Neuronal stem cell (in vitro differentiated cells): ENCODE measurements around the gene PRR16.

Source experiments
- DNase-seq: peaks from one replicate; pipeline ENCODE4 v3.0.0-alpha.2; 2013; ENCODE audit warnings: low spot score
- H2AFZ ChIP-seq: one replicate; pipeline ENCODE4 v1.6.1; 2013; ENCODE audit warnings: mild to moderate bottlenecking, low read length, inconsistent platforms
- H2AK5ac ChIP-seq: 2 replicates; pipeline ENCODE4 v1.6.1; 2013; ENCODE audit warnings: low read depth, mild to moderate bottlenecking, inconsistent platforms, low read length, moderate library complexity, mixed read lengths
- H2BK120ac ChIP-seq: 2 replicates; pipeline ENCODE4 v1.6.1; 2013; ENCODE audit warnings: low read depth, mild to moderate bottlenecking, inconsistent platforms, low read length, moderate library complexity, mixed read lengths
- H2BK12ac ChIP-seq: one replicate; pipeline ENCODE4 v1.6.1; 2013; ENCODE audit warnings: low read length, inconsistent platforms
- H2BK15ac ChIP-seq: 2 replicates; pipeline ENCODE4 v1.6.1; 2013; ENCODE audit warnings: mild to moderate bottlenecking, low read length, inconsistent platforms, mixed read lengths
- H2BK5ac ChIP-seq: one replicate; pipeline ENCODE4 v1.6.1; 2013; ENCODE audit warnings: inconsistent platforms, mild to moderate bottlenecking, low read length, moderate library complexity
- H3K14ac ChIP-seq: one replicate; pipeline ENCODE4 v1.6.1; 2013; ENCODE audit warnings: low read length, inconsistent platforms
- H3K18ac ChIP-seq: 2 replicates; pipeline ENCODE4 v1.6.1; 2013; ENCODE audit warnings: low read length, inconsistent platforms
- H3K23ac ChIP-seq: 2 replicates; pipeline ENCODE4 v1.6.1; 2013; ENCODE audit warnings: low read depth, mild to moderate bottlenecking, mixed read lengths, low read length, inconsistent platforms; ENCODE audit not compliant: poor library complexity
- H3K27ac ChIP-seq: replicated peaks from 3 replicates; pipeline ENCODE4 v1.5.1; 2013; ENCODE audit warnings: low read length, inconsistent platforms
- H3K27me3 ChIP-seq, 3 experiments: 2 replicates each; pipeline ENCODE4 v1.6.1; 2013; ENCODE audit warnings: low read length in 3 of 3, mild to moderate bottlenecking in 2 of 3, inconsistent platforms in 1 of 3, low read depth in 1 of 3, mixed read lengths in 1 of 3, moderate library complexity in 1 of 3; ENCODE audit not compliant: control insufficient read depth in 3 of 3, insufficient read depth in 3 of 3
- H3K36me3 ChIP-seq, 2 donors: replicated peaks in 1 of 2; 2 replicates each; pipeline ENCODE4 v1.6.1; 2013; ENCODE audit warnings: low read length in 2 of 2; ENCODE audit not compliant: control insufficient read depth in 2 of 2, insufficient read depth in 2 of 2
- H3K4ac ChIP-seq: 2 replicates; pipeline ENCODE4 v1.6.1; 2013; ENCODE audit warnings: inconsistent platforms, mild to moderate bottlenecking, low read length, moderate library complexity
- H3K4me1 ChIP-seq, 2 donors: 1 replicate in 1 of 2; 2 replicates in 1 of 2; pipeline ENCODE4 v1.6.1; 2013; ENCODE audit warnings: low read length in 2 of 2, low read depth in 1 of 2; ENCODE audit not compliant: control insufficient read depth in 2 of 2, insufficient read depth in 1 of 2
- H3K4me2 ChIP-seq: one replicate; pipeline ENCODE4 v1.6.1; 2013; ENCODE audit warnings: mild to moderate bottlenecking, low read length, inconsistent platforms; ENCODE audit not compliant: insufficient read depth, poor library complexity, severe bottlenecking
- H3K4me3 ChIP-seq, 2 donors: 2 replicates each; pipeline ENCODE4 v1.5.1; 2013; ENCODE audit warnings: low read length in 2 of 2, mild to moderate bottlenecking in 2 of 2, inconsistent platforms in 1 of 2, moderate library complexity in 1 of 2
- H3K79me1 ChIP-seq: one replicate; pipeline ENCODE4 v1.6.1; 2013; ENCODE audit warnings: low read depth, mild to moderate bottlenecking, inconsistent platforms, low read length, moderate library complexity
- H3K9ac ChIP-seq: one replicate; pipeline ENCODE4 v1.6.1; 2013; ENCODE audit warnings: mild to moderate bottlenecking, low read depth, low read length, inconsistent platforms; ENCODE audit not compliant: poor library complexity
- H3K9me3 ChIP-seq, 2 donors: replicated peaks in 1 of 2; 2 replicates each; pipeline versions ENCODE3 to v1.6.1; 2013; ENCODE audit warnings: low read length in 2 of 2, mild to moderate bottlenecking in 2 of 2, inconsistent platforms in 1 of 2, low read depth in 1 of 2, mixed read lengths in 1 of 2, moderate library complexity in 1 of 2; ENCODE audit not compliant: control insufficient read depth in 2 of 2, insufficient read depth in 1 of 2
- H4K8ac ChIP-seq: one replicate; pipeline ENCODE4 v1.6.1; 2013; ENCODE audit warnings: low read depth, mild to moderate bottlenecking, inconsistent platforms, low read length, moderate library complexity
- H4K91ac ChIP-seq: one replicate; pipeline ENCODE4 v1.6.1; 2013; ENCODE audit warnings: low read length, low read depth, mild to moderate bottlenecking, inconsistent platforms; ENCODE audit not compliant: poor library complexity
- WGBS, 2 donors: extraction: QIAGEN DNeasy Blood & Tissue Kit; methylation state at CpG; one replicate each; pipeline ENCODE4 v1.1.7; 2013; ENCODE audit warnings: missing lambda C conversion rate in 2 of 2, mixed read lengths in 1 of 2; ENCODE audit not compliant: insufficient read length in 2 of 2, insufficient replicate concordance in 1 of 2; ENCODE audit errors: extremely low coverage in 2 of 2; 5-methylcytosine and 5-hydroxymethylcytosine counted together

The PRR16 gene

DNA sequence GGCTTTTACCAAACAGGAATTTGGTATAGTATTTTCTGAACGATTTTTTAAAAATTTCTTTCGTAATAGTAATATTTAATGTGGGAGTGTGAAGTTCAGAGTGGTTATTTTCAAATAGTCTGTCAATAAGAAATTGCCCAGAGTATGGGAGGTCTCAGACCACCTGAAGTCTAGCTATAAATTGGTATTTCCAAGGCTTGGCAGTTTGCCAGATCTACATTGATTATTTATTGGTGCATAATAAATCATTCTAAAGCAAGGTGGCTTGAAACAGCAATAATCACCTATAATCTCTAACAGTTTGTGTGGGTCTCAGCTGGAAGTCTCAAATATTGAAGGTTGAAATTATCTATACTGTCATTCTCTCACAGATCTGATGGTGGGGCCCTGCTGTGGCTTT lies 118.5 kb downstream of the PRR16 start:
- H3K27me3 ChIP-seq = no peaks in the 10 kb centered on the region
- H2BK5ac ChIP-seq = no peak overlapping the region
- no peaks in the 10 kb centered on the region for H3K79me1 ChIP-seq
- H4K91ac ChIP-seq = no peak overlapping the region
- H3K4me3 ChIP-seq = no peak overlapping the region
- no peak overlapping the region for H2AFZ ChIP-seq
- H2BK15ac ChIP-seq = no peak overlapping the region
- no peak overlapping the region for H2AK5ac ChIP-seq
- H3K27ac ChIP-seq = no peak overlapping the region
- H3K4me1 ChIP-seq = no peaks in the 10 kb centered on the region
- H3K23ac ChIP-seq = no peak overlapping the region
- H2BK12ac ChIP-seq = no peak overlapping the region
- H3K18ac ChIP-seq = no peak overlapping the region
- H3K9me3 ChIP-seq = no peaks in the 10 kb centered on the region
- H4K8ac ChIP-seq = no peak overlapping the region
- no peak overlapping the region for H3K4me2 ChIP-seq
- no peak overlapping the region for H3K14ac ChIP-seq
- no peaks in the 10 kb centered on the region for H3K36me3 ChIP-seq
- H3K9ac ChIP-seq = no peak overlapping the region
- DNase-seq = no peak
- WGBS, 2 donors = 100% methylated on average over 2 of the region's 2 CpGs; no CpG with 5 or more reads in 1 of the 2 donors
- no peak overlapping the region for H2BK120ac ChIP-seq
- H3K4ac ChIP-seq = no peak overlapping the region

- DNase-seq = no peak
- no peak overlapping the region for H4K8ac ChIP-seq
- no peak overlapping the region for H3K27ac ChIP-seq
- no peaks in the 10 kb centered on the region for H3K9me3 ChIP-seq
- no peak overlapping the region for H3K14ac ChIP-seq
- H3K4me2 ChIP-seq = no peak overlapping the region
- no CpG with 5 or more reads among the region's 1 CpG for WGBS, 2 donors
- H3K18ac ChIP-seq = no peak overlapping the region
- no peak overlapping the region for H2BK15ac ChIP-seq
- no peak overlapping the region for H2BK120ac ChIP-seq
- H3K4ac ChIP-seq = no peak overlapping the region
- H3K79me1 ChIP-seq = no peaks in the 10 kb centered on the region
- H2BK5ac ChIP-seq = no peak overlapping the region
- no peak overlapping the region for H2AK5ac ChIP-seq
- no peak overlapping the region for H3K9ac ChIP-seq
- H2AFZ ChIP-seq = no peak overlapping the region
- no peak overlapping the region for H2BK12ac ChIP-seq
- H4K91ac ChIP-seq = no peak overlapping the region
- no peak overlapping the region for H3K23ac ChIP-seq
- H3K4me3 ChIP-seq = no peak overlapping the region
- H3K27me3 ChIP-seq = no peaks in the 10 kb centered on the region
- no peaks in the 10 kb centered on the region for H3K36me3 ChIP-seq
- no peaks in the 10 kb centered on the region for H3K4me1 ChIP-seq
Observed at GRCh38 chr5:120586646-120587045, 122.5 kb downstream of the PRR16 start.

DNA sequence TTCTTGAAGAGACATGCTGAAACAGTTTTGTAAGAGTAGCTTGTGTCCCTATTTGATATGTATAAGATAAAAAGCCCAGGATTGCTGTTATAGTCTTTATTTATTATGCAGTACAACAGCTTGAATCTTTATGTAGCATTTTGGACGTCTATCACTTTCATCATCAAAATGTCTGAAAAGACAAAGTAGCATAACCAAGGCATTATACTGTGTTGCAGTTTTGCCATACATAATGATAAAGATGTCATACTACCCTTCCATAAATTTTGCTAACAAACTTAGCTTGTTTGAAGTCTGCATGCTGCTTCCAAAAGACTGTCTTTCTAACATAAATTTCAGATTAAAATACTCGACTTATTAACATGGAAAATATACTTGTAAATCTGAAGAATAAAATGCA lies 127.8 kb downstream of the PRR16 start:
- H3K27me3 ChIP-seq = no peaks in the 10 kb centered on the region

DNA sequence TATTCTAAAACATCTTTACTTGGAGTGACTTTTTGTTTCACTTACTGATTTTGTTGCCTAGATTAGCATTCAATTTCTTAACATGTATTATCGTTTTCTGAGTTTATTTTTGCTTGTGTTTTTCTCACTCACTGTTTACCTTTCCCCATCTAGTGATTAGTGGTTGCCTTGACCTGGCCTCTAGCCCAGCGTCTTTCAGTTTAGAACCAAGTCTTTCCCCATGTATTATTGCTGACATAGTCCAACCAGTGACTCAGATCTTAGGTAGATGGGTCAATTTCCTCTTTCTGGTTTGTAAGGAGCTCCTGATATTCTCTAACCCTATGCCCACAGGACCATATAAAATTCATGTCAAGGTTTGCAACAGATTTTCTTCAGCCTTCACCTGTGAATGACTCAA lies 135.5 kb downstream of the PRR16 start:
- Histone ChIP-seq H3K4ac (no peak overlapping the region), H3K36me3 (no peaks in the 10 kb centered on the region), H3K9me3 (no peaks in the 10 kb centered on the region), H3K14ac (no peak overlapping the region), H2BK15ac (no peak overlapping the region), H2BK120ac (no peak overlapping the region), H3K4me1 (no peaks in the 10 kb centered on the region), H3K27ac (no peak overlapping the region), H3K23ac (no peak overlapping the region), H4K8ac (no peak overlapping the region), H3K4me3 (no peak overlapping the region), H2AK5ac (no peak overlapping the region), H2BK5ac (no peak overlapping the region), H4K91ac (no peak overlapping the region), H3K79me1 (no peaks in the 10 kb centered on the region), H2AFZ (no peak overlapping the region), H2BK12ac (no peak overlapping the region), H3K18ac (no peak overlapping the region), H3K9ac (no peak overlapping the region), H3K4me2 (no peak overlapping the region), H3K27me3 (no peaks in the 10 kb centered on the region)
- WGBS, 2 donors = no CpG with 5 or more reads among the region's 2 CpGs
- DNase-seq = no peak

More for the DNA sequence above, 127.8 kb downstream of the PRR16 start:
- Histone ChIP-seq H3K18ac (no peak overlapping the region), H2AK5ac (no peak overlapping the region), H3K14ac (no peak overlapping the region), H2BK12ac (no peak overlapping the region), H3K4ac (no peak overlapping the region), H3K36me3 (no peaks in the 10 kb centered on the region), H2BK120ac (no peak overlapping the region), H3K9me3 (no peaks in the 10 kb centered on the region), H3K4me2 (no peak overlapping the region), H3K79me1 (no peaks in the 10 kb centered on the region), H4K91ac (no peak overlapping the region), H2BK15ac (no peak overlapping the region), H2BK5ac (no peak overlapping the region), H2AFZ (no peak overlapping the region), H3K4me3 (no peak overlapping the region), H4K8ac (no peak overlapping the region), H3K4me1 (no peaks in the 10 kb centered on the region), H3K23ac (no peak overlapping the region), H3K27ac (no peak overlapping the region), H3K9ac (no peak overlapping the region)
- WGBS, 2 donors = no CpG with 5 or more reads among the region's 2 CpGs
- no peak for DNase-seq
